ENCODE measurements around the gene GHR.
"Not testable (repeated sequence)": the region's sequence is repeated elsewhere in the genome, so short reads cannot be mapped to it uniquely, and the experiment has no call there.

DNA sequence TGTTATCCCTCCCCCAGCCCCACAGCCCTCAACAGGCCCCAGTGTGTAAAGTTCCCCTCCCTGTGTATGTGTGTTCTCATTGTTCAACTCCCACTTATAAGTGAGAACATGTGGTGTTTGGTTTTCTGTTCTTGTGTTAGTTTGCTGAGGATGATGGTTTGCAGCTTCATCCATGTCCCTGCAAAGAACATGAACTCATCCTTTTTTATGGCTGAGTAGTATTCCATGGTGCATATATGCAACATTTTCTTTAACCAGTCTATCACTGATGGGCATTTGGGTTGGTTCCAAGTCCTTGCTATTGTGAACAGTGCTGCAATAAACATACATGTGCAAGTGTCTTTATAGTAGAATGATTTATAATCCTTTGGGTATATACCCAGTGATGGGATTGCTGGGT, 261.8 kb downstream of the GHR start:
- TF ChIP-seq, protein P1, sequence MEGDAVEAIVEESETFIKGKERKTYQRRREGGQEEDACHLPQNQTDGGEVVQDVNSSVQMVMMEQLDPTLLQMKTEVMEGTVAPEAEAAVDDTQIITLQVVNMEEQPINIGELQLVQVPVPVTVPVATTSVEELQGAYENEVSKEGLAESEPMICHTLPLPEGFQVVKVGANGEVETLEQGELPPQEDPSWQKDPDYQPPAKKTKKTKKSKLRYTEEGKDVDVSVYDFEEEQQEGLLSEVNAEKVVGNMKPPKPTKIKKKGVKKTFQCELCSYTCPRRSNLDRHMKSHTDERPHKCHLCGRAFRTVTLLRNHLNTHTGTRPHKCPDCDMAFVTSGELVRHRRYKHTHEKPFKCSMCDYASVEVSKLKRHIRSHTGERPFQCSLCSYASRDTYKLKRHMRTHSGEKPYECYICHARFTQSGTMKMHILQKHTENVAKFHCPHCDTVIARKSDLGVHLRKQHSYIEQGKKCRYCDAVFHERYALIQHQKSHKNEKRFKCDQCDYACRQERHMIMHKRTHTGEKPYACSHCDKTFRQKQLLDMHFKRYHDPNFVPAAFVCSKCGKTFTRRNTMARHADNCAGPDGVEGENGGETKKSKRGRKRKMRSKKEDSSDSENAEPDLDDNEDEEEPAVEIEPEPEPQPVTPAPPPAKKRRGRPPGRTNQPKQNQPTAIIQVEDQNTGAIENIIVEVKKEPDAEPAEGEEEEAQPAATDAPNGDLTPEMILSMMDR (IDR thresholded peaks at IDR 0.05): not testable (repeated sequence)
- TF ChIP-seq POLR2A (IDR thresholded peaks at IDR 0.05): not testable (repeated sequence)
